HFF-Myc (cell line): ENCODE results near the gene ZNF496.
"Not testable (repeated sequence)": the region's sequence is repeated elsewhere in the genome, so short reads cannot be mapped to it uniquely, and the experiment has no call there.

Source experiments
- DNase-seq: peaks from one replicate; pipeline ENCODE4 v3.0.0-alpha.2; 2011; ENCODE audit warnings: low read depth; ENCODE audit errors: extremely low read depth
- H3K4me3 ChIP-seq: replicated peaks from 2 replicates; pipeline ENCODE4 v1.5.1; 2011; ENCODE audit warnings: low read depth, mild to moderate bottlenecking, control low read depth, low read length
- TF ChIP-seq, protein P1 (sequence below): IDR thresholded peaks from 2 replicates; pipeline ENCODE4 v1.5.1; 2012; ENCODE audit warnings: mild to moderate bottlenecking, low read depth, low read length, control low read depth; ENCODE audit errors: missing control alignments

ZNF496 gene

DNA sequence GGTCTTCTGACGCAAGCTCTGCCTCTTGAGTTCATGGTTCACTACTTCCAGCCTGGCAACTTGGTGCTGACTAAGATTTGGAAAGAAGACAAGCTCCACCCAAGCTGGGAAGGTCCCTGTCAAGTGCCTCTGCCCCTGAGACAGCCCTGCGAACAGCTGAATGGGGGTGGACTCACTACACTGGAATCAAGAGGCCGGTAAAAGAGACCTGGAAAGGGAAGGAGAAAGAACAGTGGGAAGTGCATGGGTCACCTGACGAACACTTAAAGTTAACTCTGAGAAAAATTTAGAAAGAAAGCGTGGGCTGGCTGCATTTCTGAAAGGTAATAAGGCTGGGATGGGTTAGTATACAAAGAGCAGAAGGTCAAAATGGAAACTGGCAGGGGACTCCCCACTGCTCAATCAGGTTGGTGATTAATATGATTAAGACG, 26.1 kb upstream of the ZNF496 start:
- H3K4me3 ChIP-seq, result no peak overlapping the region
- DNase-seq, result no peak

DNA sequence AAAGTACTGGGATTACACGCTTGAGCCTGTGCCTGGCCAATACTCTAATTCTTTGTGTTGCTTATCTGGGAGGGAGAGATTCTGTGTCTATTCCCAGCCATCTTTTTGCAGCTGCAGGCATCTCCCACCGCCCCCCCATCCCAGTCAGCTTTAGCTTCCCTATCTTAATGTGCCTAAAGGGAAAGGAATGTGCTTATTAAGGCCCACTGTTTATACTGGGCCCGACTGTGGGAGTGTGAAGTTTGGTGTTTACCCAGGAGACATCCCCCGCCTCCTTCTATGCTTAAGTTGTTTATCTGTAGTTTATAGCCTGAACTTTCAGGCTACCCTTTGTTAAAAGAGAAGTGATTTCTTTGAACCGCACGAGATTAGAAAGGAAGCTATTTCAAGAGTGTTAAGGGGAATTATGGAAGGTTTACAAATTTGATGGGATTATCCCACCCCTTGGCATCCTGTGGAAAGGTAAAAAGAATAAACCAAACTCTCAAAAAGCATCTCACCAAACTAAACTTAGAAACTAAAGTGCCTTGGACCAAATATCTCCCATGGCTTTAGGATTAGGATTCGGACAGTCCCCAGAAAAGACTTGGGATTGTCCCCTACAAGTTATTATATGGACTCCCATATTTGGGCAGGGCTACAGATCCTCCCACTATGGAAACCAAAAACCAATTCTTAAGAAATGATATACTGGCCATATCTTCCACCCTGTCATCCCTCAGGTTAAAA, 25.5 kb upstream of the ZNF496 start:
- DNase-seq, result no peak
- no peak overlapping the region for H3K4me3 ChIP-seq
- TF ChIP-seq, protein P1, sequence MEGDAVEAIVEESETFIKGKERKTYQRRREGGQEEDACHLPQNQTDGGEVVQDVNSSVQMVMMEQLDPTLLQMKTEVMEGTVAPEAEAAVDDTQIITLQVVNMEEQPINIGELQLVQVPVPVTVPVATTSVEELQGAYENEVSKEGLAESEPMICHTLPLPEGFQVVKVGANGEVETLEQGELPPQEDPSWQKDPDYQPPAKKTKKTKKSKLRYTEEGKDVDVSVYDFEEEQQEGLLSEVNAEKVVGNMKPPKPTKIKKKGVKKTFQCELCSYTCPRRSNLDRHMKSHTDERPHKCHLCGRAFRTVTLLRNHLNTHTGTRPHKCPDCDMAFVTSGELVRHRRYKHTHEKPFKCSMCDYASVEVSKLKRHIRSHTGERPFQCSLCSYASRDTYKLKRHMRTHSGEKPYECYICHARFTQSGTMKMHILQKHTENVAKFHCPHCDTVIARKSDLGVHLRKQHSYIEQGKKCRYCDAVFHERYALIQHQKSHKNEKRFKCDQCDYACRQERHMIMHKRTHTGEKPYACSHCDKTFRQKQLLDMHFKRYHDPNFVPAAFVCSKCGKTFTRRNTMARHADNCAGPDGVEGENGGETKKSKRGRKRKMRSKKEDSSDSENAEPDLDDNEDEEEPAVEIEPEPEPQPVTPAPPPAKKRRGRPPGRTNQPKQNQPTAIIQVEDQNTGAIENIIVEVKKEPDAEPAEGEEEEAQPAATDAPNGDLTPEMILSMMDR, result no peak

More for the DNA sequence above, 26.1 kb upstream of the ZNF496 start:
- TF ChIP-seq, protein P1, result no peak

DNA sequence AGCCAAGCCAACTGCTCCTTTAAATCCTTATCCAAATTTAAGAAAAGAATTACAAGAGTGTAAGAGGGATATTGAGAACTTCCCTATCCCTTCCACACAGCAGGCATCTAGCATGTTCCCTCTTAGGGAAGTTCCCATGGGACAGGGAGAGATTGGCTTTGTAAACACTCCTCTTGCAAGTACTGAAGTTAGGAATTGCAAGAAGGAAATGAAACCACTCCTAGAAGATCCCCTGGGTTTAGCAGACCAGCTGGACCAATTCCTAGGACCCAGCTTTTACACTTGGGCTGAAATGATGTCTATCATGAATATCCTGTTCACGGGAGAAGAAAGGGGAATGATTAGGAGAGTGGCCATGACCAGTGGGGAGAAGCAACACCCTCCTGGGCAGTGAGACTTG, 23.5 kb upstream of the ZNF496 start:
- not testable (repeated sequence) for H3K4me3 ChIP-seq, DNase-seq

DNA sequence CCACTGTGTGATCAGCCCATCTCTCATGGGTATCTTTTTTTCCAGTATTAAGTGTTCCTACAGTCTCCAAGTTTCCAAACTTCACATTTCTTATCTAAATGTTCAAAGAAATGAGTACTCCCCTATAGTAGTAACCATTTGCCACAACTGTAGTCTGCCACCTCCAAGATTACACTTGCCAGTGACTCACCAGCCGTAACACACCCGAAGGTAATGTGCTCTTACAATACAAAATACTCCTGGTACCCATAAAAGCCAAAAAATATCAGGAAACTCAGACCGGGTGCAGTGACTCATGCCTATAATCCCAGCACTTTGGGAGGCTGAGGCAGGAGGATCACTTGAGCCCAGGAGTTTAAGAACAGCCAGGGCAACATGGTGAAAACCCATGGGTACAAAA, 20.5 kb upstream of the ZNF496 start:
- H3K4me3 ChIP-seq, result no peak overlapping the region
- TF ChIP-seq, protein P1, result no peak
- no peak for DNase-seq

DNA sequence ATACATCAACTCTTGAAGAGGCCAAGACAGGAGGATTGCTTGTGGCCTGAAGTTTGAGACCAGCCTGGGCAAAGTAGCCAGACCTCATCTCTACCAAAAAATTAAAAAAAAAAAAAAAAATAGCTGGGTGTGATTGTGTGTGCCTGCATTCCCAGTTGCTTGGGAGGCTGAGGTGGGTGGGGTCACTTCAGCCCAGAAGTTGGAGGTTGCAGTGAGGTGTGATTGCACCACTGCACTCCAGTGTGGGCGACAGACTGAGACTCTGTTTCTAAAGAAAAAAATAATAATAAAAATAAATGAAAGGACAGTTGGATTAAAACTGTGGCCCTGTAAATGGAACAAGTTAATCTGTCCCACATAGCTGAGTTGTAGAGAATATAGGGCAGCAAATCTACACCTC, 18.9 kb upstream of the ZNF496 start:
- no peak overlapping the region for H3K4me3 ChIP-seq
- DNase-seq, result no peak
- TF ChIP-seq, protein P1, result no peak

DNA sequence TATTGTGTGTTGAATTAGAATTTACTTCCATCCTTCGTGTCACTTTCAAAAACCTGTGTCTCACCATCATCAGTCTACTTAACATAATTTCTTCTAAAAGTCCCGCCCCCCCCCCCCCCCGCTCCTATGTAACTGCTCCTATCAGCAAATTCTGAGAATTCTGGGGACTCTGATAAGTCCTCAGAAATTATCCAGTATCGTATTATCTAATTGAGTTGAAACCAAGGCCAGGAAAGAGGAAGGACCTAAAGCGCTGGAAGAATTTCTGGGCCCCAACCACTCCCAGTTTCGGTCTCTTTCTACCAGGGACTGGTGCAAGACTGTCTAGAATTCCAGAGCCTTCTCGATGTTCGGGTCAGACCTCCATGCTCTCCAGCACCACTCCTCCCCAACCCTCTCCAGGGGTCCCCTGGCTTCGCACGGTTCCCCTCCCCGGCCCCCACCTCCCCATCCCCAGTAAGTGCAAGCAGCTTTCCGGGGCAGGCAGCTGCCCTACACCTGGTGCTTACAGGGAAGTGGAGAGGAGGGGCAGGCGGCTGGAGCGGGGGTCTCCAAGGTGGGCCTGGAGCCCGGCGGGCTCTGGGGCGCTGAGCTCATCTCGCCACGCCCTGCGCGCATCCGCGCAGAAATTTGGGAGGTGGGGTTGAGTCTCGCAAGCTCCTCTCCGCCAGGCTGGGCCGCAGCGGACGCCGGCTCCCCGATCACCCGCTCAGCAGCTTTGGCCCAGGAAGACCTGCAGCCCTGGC, 16.0 kb upstream of the ZNF496 start:
- no peak for DNase-seq
- no peak overlapping the region for H3K4me3 ChIP-seq
- TF ChIP-seq, protein P1, result no peak

DNA sequence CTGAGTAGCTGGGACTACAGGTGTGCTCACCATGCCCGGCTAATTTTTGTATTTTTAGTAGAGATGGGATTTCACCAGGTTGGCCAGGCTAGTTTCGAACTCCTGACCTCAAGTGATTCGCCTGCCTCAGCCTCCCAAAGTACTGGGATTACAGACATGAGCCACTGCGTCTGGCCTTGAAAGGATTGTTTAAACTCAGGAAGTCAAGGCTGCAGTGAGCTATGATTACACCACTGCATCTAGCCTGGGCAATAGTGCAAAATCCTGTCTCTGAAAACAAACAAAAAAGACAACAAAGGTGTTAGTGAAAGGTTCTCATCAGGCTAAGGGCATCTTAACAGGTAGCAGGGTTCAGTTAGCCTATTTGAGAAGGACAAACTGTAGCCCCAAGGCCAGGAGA, 14.2 kb upstream of the ZNF496 start:
- TF ChIP-seq, protein P1, result no peak
- DNase-seq, result no peak
- H3K4me3 ChIP-seq, result no peak overlapping the region
